Right forelimb (tissue), 1 donor: ENCODE data around the gene ZDHHC6.
"Not testable (repeated sequence)": the region's sequence is repeated elsewhere in the genome, so short reads cannot be mapped to it uniquely, and the experiment has no call there.

Experiments used
- DNase-seq: peaks from one replicate; pipeline ENCODE4 v3.0.0-alpha.2; 2018

ZDHHC6 gene

DNA sequence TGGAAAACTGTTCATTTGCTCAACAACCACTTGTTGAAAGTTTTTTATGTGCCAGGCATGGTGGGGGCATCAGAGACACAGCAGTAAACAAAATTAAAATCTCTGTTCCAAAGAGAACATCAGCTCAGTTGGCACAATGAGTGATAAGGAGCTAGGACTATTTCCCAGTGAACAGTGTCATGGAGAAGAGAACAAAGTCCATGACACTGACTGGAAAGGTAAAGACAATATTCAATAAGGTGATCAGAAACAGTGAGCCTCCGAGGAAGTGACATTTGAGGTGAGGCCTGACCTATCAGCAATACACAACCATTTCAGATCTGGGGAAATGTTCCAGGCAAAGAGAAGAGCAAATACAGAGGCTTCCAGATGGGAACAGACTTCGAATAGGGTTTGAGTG is 58.2 kb downstream of the ZDHHC6 start:
- no peak for DNase-seq

DNA sequence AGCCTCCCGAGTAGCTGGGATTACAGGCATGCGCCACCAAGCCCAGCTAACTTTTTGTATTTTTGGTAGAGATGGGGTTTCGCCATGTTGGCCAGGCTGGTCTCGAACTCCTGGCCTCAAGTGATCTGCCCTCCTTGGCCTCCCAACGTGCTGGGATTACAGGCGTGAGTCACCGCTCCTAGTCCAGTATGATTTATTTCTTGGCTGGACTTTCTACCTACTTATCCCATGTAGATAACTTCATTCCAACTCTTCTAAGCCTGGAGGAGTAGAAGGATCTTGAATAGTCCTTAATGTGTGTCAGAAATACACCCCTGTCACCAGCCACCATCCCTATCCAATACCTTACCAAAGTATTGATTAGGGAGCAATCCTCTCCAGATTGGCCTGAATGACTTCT is 58.7 kb downstream of the ZDHHC6 start:
- DNase-seq, result not testable (repeated sequence)

DNA sequence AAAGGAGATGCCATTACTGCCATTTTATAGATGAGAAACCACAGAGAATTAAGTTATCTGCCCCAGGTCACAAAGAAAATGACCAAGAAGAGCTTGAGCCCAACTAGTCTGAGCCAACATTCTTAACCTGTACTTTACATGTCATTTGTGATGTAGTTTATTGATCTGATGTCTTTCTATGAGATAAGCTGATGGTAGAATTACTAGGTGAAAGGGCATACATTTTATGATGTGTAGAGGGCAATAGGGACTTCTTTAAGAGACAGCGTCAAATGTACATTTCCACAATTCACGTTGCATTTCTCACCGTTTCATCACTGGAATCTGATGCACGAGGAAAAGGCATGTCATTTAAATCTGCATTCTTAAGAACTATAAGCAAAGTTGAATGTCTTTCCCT is 61.5 kb downstream of the ZDHHC6 start:
- DNase-seq, result no peak

DNA sequence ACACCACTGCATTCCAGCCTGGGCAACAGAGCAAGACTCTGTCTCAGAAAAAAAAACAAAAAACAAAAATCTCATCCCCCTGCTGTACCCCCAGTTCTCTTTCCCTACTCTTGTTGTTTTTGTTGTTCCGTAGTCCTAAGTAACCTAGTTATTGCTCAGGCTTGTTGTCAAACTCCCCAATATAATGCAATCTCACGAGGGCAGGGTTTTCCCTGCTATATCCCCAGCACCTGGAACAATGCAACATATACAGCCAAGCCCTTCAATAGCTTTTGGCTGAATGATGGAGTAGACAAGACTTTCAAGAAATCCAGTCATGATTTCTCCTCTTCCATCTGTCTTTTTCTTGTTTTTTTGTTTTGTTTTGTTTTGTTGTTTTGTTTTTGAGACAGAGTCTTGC is 62.6 kb downstream of the ZDHHC6 start:
- DNase-seq, result no peak

DNA sequence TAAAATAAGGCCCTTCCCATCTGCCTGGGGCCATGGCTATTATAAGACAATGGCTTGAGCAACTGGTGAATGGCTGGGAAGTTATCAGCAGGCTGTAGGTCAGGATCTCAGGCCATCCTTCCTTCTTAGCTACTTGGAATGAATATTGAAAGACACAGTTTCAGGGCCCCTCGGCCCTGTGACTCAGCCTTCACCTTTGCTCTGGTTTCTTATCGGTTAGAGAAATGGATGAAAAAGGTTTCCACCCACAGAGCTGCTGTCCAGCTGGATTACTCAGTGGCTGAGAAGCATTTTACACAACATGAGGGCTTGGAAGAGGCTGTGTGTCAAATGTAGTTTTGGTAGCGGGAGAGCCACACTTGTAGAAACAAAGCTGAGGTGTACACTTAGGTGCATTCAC is 63.4 kb downstream of the ZDHHC6 start:
- no peak for DNase-seq

DNA sequence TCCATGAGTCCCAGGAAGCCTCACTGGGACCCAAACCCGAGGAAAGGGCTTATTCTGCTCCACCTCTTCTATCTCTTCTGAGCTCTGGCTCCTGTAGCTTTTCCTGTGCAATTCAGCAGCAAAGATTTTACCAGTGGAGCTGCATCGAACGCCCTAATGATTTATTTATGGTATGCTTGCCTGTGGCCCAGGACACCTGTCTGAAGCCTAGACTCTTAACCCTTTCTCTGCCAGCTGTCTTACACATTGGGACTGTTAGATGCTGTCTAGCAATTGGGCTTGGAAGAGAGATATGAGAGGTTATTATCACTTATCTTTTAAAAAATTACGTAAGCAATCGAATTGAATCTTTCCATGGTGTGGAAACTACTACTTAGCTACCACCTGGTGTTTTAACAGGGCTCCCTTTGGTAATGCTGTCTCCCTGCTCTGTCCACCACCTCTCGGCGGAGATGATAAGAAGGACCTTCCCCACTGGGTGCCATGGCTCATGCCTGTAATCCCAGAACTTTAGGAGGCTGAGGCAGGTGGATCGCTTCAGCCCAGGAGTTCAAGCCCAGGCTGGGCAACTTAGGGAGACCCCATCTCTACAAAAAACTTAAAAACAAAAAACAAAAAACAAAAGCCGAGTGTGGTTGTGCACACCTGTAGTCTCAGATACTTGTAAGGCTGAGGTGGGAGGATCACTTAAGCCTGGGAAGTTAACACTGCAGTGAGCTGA is 64.0 kb downstream of the ZDHHC6 start:
- no peak for DNase-seq
